Esophagus muscularis mucosa (tissue), 4 donors: ENCODE data around the gene PARD3B. TPM values are rescaled to one million over a fixed set of nuclear protein-coding genes. Genes with fewer than 3 reads are reported as not detected.

Source experiments
- DNase-seq: peaks from one replicate; pipeline ENCODE4 v3.0.0-alpha.2; 2017; ENCODE audit errors: extremely low spot score
- H3K27ac ChIP-seq, 4 donors: fragments of 200-600 bp; sonication (generic); replicated peaks in 1 of 4; 1 replicate in 3 of 4; 2 replicates in 1 of 4; pipeline ENCODE4 v1.5.1; 2016 to 2019; ENCODE audit warnings: mild to moderate bottlenecking in 1 of 4
- H3K27me3 ChIP-seq, 4 donors: fragments of 200-600 bp; sonication (generic); one replicate each; pipeline versions ENCODE4 v1.5.1 to v1.6.0; 2016 to 2019
- H3K36me3 ChIP-seq, 4 donors: fragments of 200-600 bp; sonication (generic); one replicate each; pipeline ENCODE4 v1.5.1; 2016 to 2019
- H3K4me1 ChIP-seq, 4 donors: fragments of 200-600 bp; sonication (generic); one replicate each; pipeline ENCODE4 v1.5.1; 2016 to 2019
- H3K4me3 ChIP-seq, 4 donors: fragments of 200-600 bp; sonication (generic); 1 replicate in 2 of 4; 2 replicates in 2 of 4; pipeline ENCODE4 v1.5.1; 2016 to 2019; ENCODE audit warnings: mild to moderate bottlenecking in 4 of 4, moderate library complexity in 1 of 4
- H3K9me3 ChIP-seq, 4 donors: fragments of 200-600 bp; sonication (generic); 1 replicate in 3 of 4; 2 replicates in 1 of 4; pipeline ENCODE4 v1.5.1; 2016 to 2019
- CTCF ChIP-seq, 3 experiments: fragments of 200-600 bp in 2 of 3; fragments of 450-650 bp in 1 of 3; sonication (generic) in 2 of 3; IDR thresholded peaks; one replicate each; pipeline ENCODE4 v1.5.1; 2017 to 2019; ENCODE audit warnings: antibody characterized with exemption in 3 of 3, mild to moderate bottlenecking in 2 of 3, moderate library complexity in 1 of 3
- EP300 ChIP-seq: sonication (generic); formaldehyde crosslinking; IDR thresholded peaks from one replicate; pipeline ENCODE4 v1.6.1; 2017; ENCODE audit warnings: antibody characterized with exemption
- POLR2A ChIP-seq: fragments of 450-650 bp; IDR thresholded peaks from one replicate; pipeline ENCODE4 v1.6.1; 2017; ENCODE audit warnings: antibody characterized with exemption, moderate library complexity, mild to moderate bottlenecking, low read depth
- POLR2AphosphoS5 ChIP-seq, 2 donors: sonication (generic); formaldehyde crosslinking; IDR thresholded peaks; one replicate each; pipeline ENCODE4 v1.6.1; 2017; ENCODE audit warnings: antibody characterized with exemption in 2 of 2
- WGBS: methylation state at CpG from one replicate; pipeline ENCODE4 v1.1.5; 2018; 5-methylcytosine and 5-hydroxymethylcytosine counted together
- intact Hi-C: fragments of 100-400 bp; cut with DNase I; formaldehyde crosslinking; loops from one replicate; pipeline ENCODE4 v1.15.1; 2023
- total RNA-seq, 4 donors: library from RNA; depleted of rRNA; stranded (reverse); fragments of >200 nt; gene quantifications; one replicate each; pipeline versions ENCODE4 v1.1.0 to v1.2.1, GENCODE V29; 2016

The PARD3B gene
- total RNA-seq, 4 donors from 2014 or later: 24.2 to 40.8 (median 32.5) TPM

GRCh38 chr2:204824751-204825453 is 279.6 kb downstream of the PARD3B start:
- DNase-seq: no peak
- Histone ChIP-seq H3K27me3 (no peaks in the 10 kb centered on the region), H3K4me3 (no peak overlapping the region), H3K4me1 (no peaks in the 10 kb centered on the region), H3K9me3 (peaks cover 0 to 4% (median 0%) of the 10 kb centered on the region in 4 donors), H3K27ac (no peak overlapping the region), H3K36me3 (no peaks in the 10 kb centered on the region)
- 82% methylated on average over 5 of the region's 5 CpGs for WGBS
- intact Hi-C loops: no loop called here
- no peak for TF ChIP-seq POLR2AphosphoS5 (IDR thresholded peaks at IDR 0.05)
- no peak for TF ChIP-seq CTCF (IDR thresholded peaks at IDR 0.05)
- TF ChIP-seq POLR2A: no peak
- TF ChIP-seq EP300: no peak

GRCh38 chr2:204825681-204826080 is 280.4 kb downstream of the PARD3B start:
- peaks cover 0 to 4% (median 0%) of the 10 kb centered on the region in 4 donors for H3K9me3 ChIP-seq
- H3K4me1 ChIP-seq: no peaks in the 10 kb centered on the region
- no peak overlapping the region for H3K27ac ChIP-seq
- DNase-seq: no peak
- 90% methylated on average over 5 of the region's 5 CpGs for WGBS
- intact Hi-C loops: no loop called here
- no peak for TF ChIP-seq CTCF (IDR thresholded peaks at IDR 0.05)
- no peak for TF ChIP-seq EP300
- TF ChIP-seq POLR2A: no peak
- TF ChIP-seq POLR2AphosphoS5 (IDR thresholded peaks at IDR 0.05): no peak
- H3K4me3 ChIP-seq: no peak overlapping the region
- H3K36me3 ChIP-seq: no peaks in the 10 kb centered on the region
- no peaks in the 10 kb centered on the region for H3K27me3 ChIP-seq

GRCh38 chr2:204827701-204828590 is 282.7 kb downstream of the PARD3B start:
- Histone ChIP-seq H3K36me3 (no peaks in the 10 kb centered on the region), H3K4me1 (no peaks in the 10 kb centered on the region), H3K9me3 (no peaks in the 10 kb centered on the region), H3K4me3 (no peak overlapping the region), H3K27ac (no peak overlapping the region), H3K27me3 (no peaks in the 10 kb centered on the region)
- 87% methylated on average over 9 of the region's 9 CpGs for WGBS
- DNase-seq: no peak
- TF ChIP-seq EP300: no peak
- no peak for TF ChIP-seq CTCF (IDR thresholded peaks at IDR 0.05)
- no peak for TF ChIP-seq POLR2A
- TF ChIP-seq POLR2AphosphoS5 (IDR thresholded peaks at IDR 0.05): no peak
- intact Hi-C loops: no loop called here

GRCh38 chr2:204834716-204835384 is 289.6 kb downstream of the PARD3B start:
- intact Hi-C loops: no loop called here
- 97% methylated on average over 3 of the region's 3 CpGs for WGBS
- no peaks in the 10 kb centered on the region for H3K9me3 ChIP-seq
- no peak overlapping the region for H3K4me3 ChIP-seq
- H3K4me1 ChIP-seq: no peaks in the 10 kb centered on the region
- no peak overlapping the region for H3K27ac ChIP-seq
- no peak for TF ChIP-seq POLR2AphosphoS5 (IDR thresholded peaks at IDR 0.05)
- no peak for TF ChIP-seq CTCF (IDR thresholded peaks at IDR 0.05)
- TF ChIP-seq EP300: no peak
- no peak for TF ChIP-seq POLR2A
- H3K27me3 ChIP-seq: no peaks in the 10 kb centered on the region
- DNase-seq: no peak
- H3K36me3 ChIP-seq: no peaks in the 10 kb centered on the region
